Uterus (tissue), 4 donors: ENCODE measurements around the gene THPO. TPM values are rescaled to one million over a fixed set of nuclear protein-coding genes. Genes with fewer than 3 reads are reported as not detected.

ENCODE experiments used
- DNase-seq, 2 donors: peaks; one replicate each; pipeline ENCODE4 v3.0.0-alpha.2; 2019 to 2020
- H3K27ac ChIP-seq, 2 donors: fragments of 200-600 bp; sonication (generic); 1 replicate in 1 of 2; 2 replicates in 1 of 2; pipeline ENCODE4 v1.5.1; 2016 to 2018
- H3K27me3 ChIP-seq, 2 donors: fragments of 200-600 bp; sonication (generic); one replicate each; pipeline ENCODE4 v1.5.1; 2018 to 2019; ENCODE audit warnings: control low read depth in 1 of 2
- H3K36me3 ChIP-seq, 2 donors: fragments of 200-600 bp; sonication (generic); one replicate each; pipeline ENCODE4 v1.5.1; 2019; ENCODE audit warnings: control low read depth in 1 of 2
- H3K4me1 ChIP-seq, 2 donors: fragments of 200-600 bp; sonication (generic); one replicate each; pipeline ENCODE4 v1.5.1; 2018 to 2019; ENCODE audit warnings: control low read depth in 1 of 2
- H3K4me3 ChIP-seq, 2 donors: fragments of 200-600 bp; sonication (generic); 1 replicate in 1 of 2; 2 replicates in 1 of 2; pipeline ENCODE4 v1.5.1; 2018 to 2019; ENCODE audit warnings: mild to moderate bottlenecking in 1 of 2
- H3K9me3 ChIP-seq, 2 donors: fragments of 200-600 bp; sonication (generic); one replicate each; pipeline ENCODE4 v1.5.1; 2019; ENCODE audit warnings: control low read depth in 1 of 2
- CTCF ChIP-seq, 4 experiments: fragments of 200-600 bp in 2 of 4; fragments of 450-650 bp in 2 of 4; sonication (generic) in 2 of 4; IDR thresholded peaks; one replicate each; pipeline ENCODE4 v1.5.1; 2016 to 2019; ENCODE audit warnings: antibody characterized with exemption in 4 of 4, mild to moderate bottlenecking in 2 of 4, moderate library complexity in 1 of 4
- POLR2A ChIP-seq, 2 donors: fragments of 450-650 bp; IDR thresholded peaks; one replicate each; pipeline ENCODE4 v1.6.1; 2016; ENCODE audit warnings: antibody characterized with exemption in 2 of 2, mild to moderate bottlenecking in 1 of 2, moderate library complexity in 1 of 2
- intact Hi-C: fragments of 100-400 bp; cut with DNase I; formaldehyde crosslinking; loops from one replicate; pipeline ENCODE4 v1.15.1; 2023; ENCODE audit warnings: low total_unique reads
- total RNA-seq, 4 donors: library from RNA; depleted of rRNA in 3 of 4; stranded (reverse); fragments of >200 nt in 3 of 4; gene quantifications; one replicate each; pipeline versions ENCODE4 v1.1.0 to v1.2.4, GENCODE V29; 2014 to 2023
- donor health status: DM: yes; HTN: yes; CAD: no.

THPO gene
- total RNA-seq, 4 donors from 2014 or later = 0.29 to 4.7 (median 0.46) TPM

- Histone ChIP-seq H3K9me3 (no peaks in the 10 kb centered on the region), H3K4me3 (no peak overlapping the region), H3K36me3 (no peaks in the 10 kb centered on the region), H3K27ac (no peak overlapping the region), H3K4me1 (peaks cover 0 to 10% of the 10 kb centered on the region in 2 donors), H3K27me3 (no peaks in the 10 kb centered on the region)
- intact Hi-C loops = loop anchor here (5.0 kb wide), 1 partner anchor 51 kb away; no protein-coding TSS in a partner anchor
- no peak for DNase-seq
- TF ChIP-seq CTCF (IDR thresholded peaks at IDR 0.05) = no peak
- TF ChIP-seq POLR2A (IDR thresholded peaks at IDR 0.05) = no peak
Measured at GRCh38 chr3:184353546-184353941, 24.5 kb downstream of the THPO start.

DNA sequence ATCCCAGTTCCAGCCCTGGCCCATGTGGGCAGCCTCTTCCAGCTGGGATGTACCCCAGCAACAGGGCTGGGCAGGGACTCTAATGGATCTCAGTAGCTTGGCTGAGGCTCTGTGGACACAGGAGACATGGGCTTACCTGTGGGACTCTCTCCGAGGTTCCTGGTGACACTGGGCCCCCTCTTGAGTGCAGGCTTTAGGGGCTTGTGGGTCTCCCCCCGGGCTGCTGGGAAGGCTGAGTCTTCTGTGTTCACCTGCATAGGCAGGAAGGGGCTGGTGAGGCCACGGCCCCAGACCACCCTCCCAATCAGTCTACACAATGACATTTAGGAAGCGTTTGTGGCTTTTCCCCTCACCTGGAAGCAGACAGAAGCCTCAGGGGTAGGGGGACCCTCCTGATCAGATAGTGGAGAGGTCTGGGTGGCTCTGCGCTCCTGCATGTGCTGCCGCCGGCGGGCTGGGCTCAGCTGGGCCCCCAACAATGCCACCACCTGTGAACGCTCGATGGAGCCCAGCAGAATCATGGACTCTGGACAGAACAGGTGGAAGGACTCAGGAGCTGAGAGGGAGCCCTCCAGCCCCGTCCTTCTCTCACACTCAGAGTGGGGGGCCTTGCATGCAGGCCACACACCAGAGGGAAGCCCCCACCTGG lies 25.0 kb downstream of the THPO start:
- peaks cover 0 to 10% of the 10 kb centered on the region in 2 donors for H3K4me1 ChIP-seq
- TF ChIP-seq CTCF (IDR thresholded peaks at IDR 0.05) = no peak
- no peak for TF ChIP-seq POLR2A (IDR thresholded peaks at IDR 0.05)
- intact Hi-C loops = loop anchor here (5.0 kb wide), 1 partner anchor 51 kb away; no protein-coding TSS in a partner anchor
- no peaks in the 10 kb centered on the region for H3K36me3 ChIP-seq
- no peak for DNase-seq
- no peaks in the 10 kb centered on the region for H3K9me3 ChIP-seq
- no peak overlapping the region for H3K27ac ChIP-seq
- no peak overlapping the region for H3K4me3 ChIP-seq
- no peaks in the 10 kb centered on the region for H3K27me3 ChIP-seq

DNA sequence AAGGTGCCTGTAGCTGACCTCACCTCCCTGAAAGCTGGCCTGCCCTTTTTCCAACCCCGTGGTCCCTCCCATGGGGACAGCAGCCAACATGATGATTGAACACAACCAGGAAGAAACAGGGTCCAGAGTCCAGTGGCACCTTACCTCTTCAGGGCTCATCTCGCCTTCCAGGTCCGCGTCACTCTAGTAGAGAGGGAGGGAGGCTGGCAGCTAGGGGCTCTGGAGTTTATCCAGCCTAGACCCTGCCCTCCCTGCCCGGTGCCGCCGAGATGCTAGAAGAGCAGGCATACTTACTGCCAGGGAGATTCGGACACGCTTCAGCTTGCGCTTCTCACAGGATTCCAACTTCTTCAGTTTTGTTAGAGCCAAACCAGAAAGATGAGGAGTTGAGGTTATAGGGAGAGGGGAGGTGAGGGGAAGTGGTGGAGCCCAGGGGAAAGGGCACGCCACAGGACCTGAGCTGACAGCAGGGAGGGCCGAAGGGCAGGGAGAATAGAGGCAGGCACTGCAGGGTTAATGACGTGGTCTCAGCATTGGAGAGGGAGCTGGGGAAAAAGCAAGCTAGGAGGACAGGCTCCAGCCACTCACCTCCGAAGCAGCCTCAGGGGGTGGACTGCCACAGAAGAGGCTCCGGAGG lies 25.7 kb downstream of the THPO start:
- Histone ChIP-seq H3K9me3 (no peaks in the 10 kb centered on the region), H3K4me1 (peaks cover 0 to 10% of the 10 kb centered on the region in 2 donors), H3K27me3 (no peaks in the 10 kb centered on the region), H3K4me3 (no peak overlapping the region), H3K36me3 (no peaks in the 10 kb centered on the region), H3K27ac (peak overlapping the region in 1 of 2 donors; percentile 34)
- no peak for TF ChIP-seq POLR2A (IDR thresholded peaks at IDR 0.05)
- no peak for TF ChIP-seq CTCF (IDR thresholded peaks at IDR 0.05)
- intact Hi-C loops = loop anchor here (5.0 kb wide), 1 partner anchor 50 kb away; no protein-coding TSS in a partner anchor
- DNase-seq = no peak

GRCh38 chr3:184351511-184352148 lies 26.4 kb downstream of the THPO start:
- Histone ChIP-seq H3K36me3 (no peaks in the 10 kb centered on the region), H3K27me3 (no peaks in the 10 kb centered on the region), H3K4me3 (no peak overlapping the region), H3K4me1 (peaks cover 0 to 10% of the 10 kb centered on the region in 2 donors), H3K27ac (peak overlapping the region; percentile 23 to 34), H3K9me3 (no peaks in the 10 kb centered on the region)
- TF ChIP-seq CTCF (IDR thresholded peaks at IDR 0.05) = no peak
- no peak for TF ChIP-seq POLR2A (IDR thresholded peaks at IDR 0.05)
- DNase-seq = no peak
- intact Hi-C loops = loop anchor here (5.0 kb wide), 1 partner anchor 49 kb away; no protein-coding TSS in a partner anchor

GRCh38 chr3:184350618-184351017 lies 27.4 kb downstream of the THPO start:
- Histone ChIP-seq H3K27ac (no peak overlapping the region), H3K36me3 (no peaks in the 10 kb centered on the region), H3K27me3 (no peaks in the 10 kb centered on the region), H3K4me3 (no peak overlapping the region), H3K4me1 (peaks cover 0 to 10% of the 10 kb centered on the region in 2 donors), H3K9me3 (no peaks in the 10 kb centered on the region)
- no peak for DNase-seq
- TF ChIP-seq POLR2A (IDR thresholded peaks at IDR 0.05) (no peak), CTCF (IDR thresholded peaks at IDR 0.05) (no peak)
- intact Hi-C loops = loop anchor here (5.0 kb wide), 1 partner anchor 48 kb away; no protein-coding TSS in a partner anchor
